ENCODE data around the gene WDR74. TPM values are rescaled to one million over a fixed set of nuclear protein-coding genes. Genes with fewer than 3 reads are reported as not detected.

WDR74 gene
- total RNA-seq, 1 donor from 2014 or later: 35.3 TPM

- intact Hi-C loops (cut with DNase I): no loop called here
- H3K9me3 ChIP-seq: no peaks in the 10 kb centered on the region
- peaks cover 4% of the 10 kb centered on the region for H3K4me1 ChIP-seq
- peaks cover 98% of the 10 kb centered on the region for H3K36me3 ChIP-seq
- TF ChIP-seq CTCF (IDR thresholded peaks at IDR 0.05): no peak
- H3K27ac ChIP-seq: no peak overlapping the region
- DNase-seq (no peak), ATAC-seq (no peak)
- H3K27me3 ChIP-seq (ENCODE audit: low read depth): no peaks in the 10 kb centered on the region
- H3K4me3 ChIP-seq: no peak overlapping the region
Measured at GRCh38 chr11:62823677-62824076, 15.7 kb downstream of the WDR74 start.

DNA sequence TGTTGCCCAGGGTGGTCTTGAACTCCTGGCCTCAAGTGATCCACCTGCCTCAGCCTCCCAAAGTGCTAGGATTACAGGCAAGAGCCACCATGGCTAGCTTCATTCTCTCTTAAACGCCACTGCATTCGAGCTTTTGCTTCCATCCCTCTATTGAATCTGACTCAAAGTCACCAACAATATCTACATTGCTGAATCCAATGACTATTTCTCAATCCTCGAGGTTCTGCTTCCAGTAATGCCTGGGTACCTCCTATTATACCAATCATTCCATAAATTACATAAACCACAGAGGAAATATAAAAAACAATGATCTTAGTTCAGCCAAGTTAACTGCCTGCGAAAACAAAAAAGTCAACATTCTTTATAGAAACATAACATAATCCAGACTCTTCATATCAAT, 22.3 kb downstream of the WDR74 start:
- ATAC-seq: no peak
- peaks cover 83% of the 10 kb centered on the region for H3K36me3 ChIP-seq
- intact Hi-C loops (cut with DNase I): no loop called here
- H3K27ac ChIP-seq: peak overlapping the region; percentile 32
- DNase-seq: no peak
- no peaks in the 10 kb centered on the region for H3K27me3 ChIP-seq (ENCODE audit: low read depth)
- H3K4me3 ChIP-seq: peak overlapping the region; percentile 4
- H3K9me3 ChIP-seq: no peaks in the 10 kb centered on the region
- H3K4me1 ChIP-seq: no peaks in the 10 kb centered on the region
- no peak for TF ChIP-seq CTCF (IDR thresholded peaks at IDR 0.05)

- Histone ChIP-seq H3K4me1 (no peaks in the 10 kb centered on the region), H3K9me3 (no peaks in the 10 kb centered on the region), H3K27me3 (ENCODE audit: low read depth) (no peaks in the 10 kb centered on the region), H3K27ac (peak overlapping the region; percentile 32), H3K36me3 (peaks cover 77% of the 10 kb centered on the region), H3K4me3 (peak overlapping the region; percentile 4)
- no peak for TF ChIP-seq CTCF (IDR thresholded peaks at IDR 0.05)
- peak; percentile 64 to 70 for ATAC-seq
- intact Hi-C loops (cut with DNase I): no loop called here
- peak; percentile 57 for DNase-seq
Measured at GRCh38 chr11:62816557-62816956, 22.8 kb downstream of the WDR74 start.

DNA sequence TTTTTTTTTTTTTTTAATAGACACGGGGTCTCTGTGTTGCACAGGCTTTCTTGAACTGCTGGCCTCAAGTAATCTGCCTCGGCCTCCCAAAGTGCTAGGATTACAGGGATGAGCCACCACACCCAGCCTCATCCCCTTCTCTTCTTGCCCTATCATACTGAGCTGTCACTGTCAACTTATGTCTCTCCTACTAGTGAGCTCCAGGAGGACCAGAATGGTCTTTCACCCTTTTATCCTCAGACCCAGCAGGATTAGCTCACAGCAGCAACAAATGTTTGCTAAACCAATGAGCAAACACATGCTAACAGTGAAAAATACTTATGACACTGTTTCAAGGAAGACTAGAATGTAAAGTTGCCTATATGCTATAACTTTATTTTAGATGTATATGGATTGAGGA, 27.7 kb downstream of the WDR74 start:
- no peaks in the 10 kb centered on the region for H3K4me1 ChIP-seq
- no peak for DNase-seq
- intact Hi-C loops (cut with DNase I): no loop called here
- H3K27ac ChIP-seq: no peak overlapping the region
- ATAC-seq: no peak
- no peak overlapping the region for H3K4me3 ChIP-seq
- no peaks in the 10 kb centered on the region for H3K9me3 ChIP-seq
- peaks cover 39% of the 10 kb centered on the region for H3K36me3 ChIP-seq
- no peak for TF ChIP-seq CTCF (IDR thresholded peaks at IDR 0.05)
- no peaks in the 10 kb centered on the region for H3K27me3 ChIP-seq (ENCODE audit: low read depth)

- ATAC-seq (no peak), DNase-seq (no peak)
- Histone ChIP-seq H3K4me3 (no peak overlapping the region), H3K27me3 (ENCODE audit: low read depth) (no peaks in the 10 kb centered on the region), H3K9me3 (no peaks in the 10 kb centered on the region), H3K27ac (no peak overlapping the region), H3K36me3 (peaks cover 33% of the 10 kb centered on the region), H3K4me1 (peaks cover 9% of the 10 kb centered on the region)
- intact Hi-C loops (cut with DNase I): no loop called here
- no peak for TF ChIP-seq CTCF (IDR thresholded peaks at IDR 0.05)
Measured at GRCh38 chr11:62810748-62811147, 28.6 kb downstream of the WDR74 start.

Measured in lower lobe of right lung (tissue), 2 donors.